GM21529 (cell line): ENCODE results near the gene RALGPS1.

Experiments
- ATAC-seq: cut with Tn5 transposase; IDR thresholded peaks from one replicate; pipeline ENCODE4 v1.9.1; 2021; ENCODE audit not compliant: unreplicated experiment

RALGPS1 gene

DNA sequence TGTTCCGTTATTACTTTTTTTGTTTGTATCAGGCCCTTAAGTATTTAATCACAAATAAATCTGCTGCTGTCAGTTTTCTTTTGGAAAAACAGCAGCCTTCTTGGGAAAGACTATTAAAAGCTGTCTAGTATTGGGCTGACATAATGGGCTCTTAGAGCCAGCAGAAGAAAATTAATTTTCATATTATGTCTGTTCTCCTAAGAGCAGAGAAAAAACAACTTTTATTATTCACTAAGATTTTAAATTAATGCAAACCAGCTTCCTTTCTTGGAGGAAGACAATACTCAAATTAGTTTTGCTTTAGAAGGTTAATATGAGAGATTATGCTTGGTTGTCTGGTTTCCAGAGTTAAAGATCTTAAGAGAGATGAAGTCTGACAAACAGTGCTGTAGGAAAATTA, 319.4 kb downstream of the RALGPS1 start:
- ATAC-seq: no peak

DNA sequence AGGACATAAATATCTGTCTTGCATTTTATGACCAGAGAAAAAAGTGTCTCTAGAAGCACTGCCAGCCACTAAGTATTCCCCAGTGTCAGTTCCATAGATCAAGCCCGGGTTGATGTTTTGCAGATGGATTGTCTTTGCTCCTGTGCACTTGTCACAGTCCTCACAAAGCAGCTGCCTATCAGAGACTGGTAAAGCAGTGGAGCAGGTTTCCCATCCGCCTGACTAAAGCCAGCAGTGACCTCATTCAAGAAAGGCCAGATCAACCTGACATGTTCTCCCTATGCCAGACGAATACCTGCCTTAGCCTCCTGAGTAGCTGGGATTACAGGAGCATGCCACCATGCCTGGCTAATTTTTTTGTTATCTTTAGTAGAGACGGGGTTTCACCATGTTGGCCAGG, 323.2 kb downstream of the RALGPS1 start:
- no peak for ATAC-seq

- ATAC-seq: no peak
Observed at GRCh38 chr9:127241354-127241753, 326.8 kb downstream of the RALGPS1 start.

DNA sequence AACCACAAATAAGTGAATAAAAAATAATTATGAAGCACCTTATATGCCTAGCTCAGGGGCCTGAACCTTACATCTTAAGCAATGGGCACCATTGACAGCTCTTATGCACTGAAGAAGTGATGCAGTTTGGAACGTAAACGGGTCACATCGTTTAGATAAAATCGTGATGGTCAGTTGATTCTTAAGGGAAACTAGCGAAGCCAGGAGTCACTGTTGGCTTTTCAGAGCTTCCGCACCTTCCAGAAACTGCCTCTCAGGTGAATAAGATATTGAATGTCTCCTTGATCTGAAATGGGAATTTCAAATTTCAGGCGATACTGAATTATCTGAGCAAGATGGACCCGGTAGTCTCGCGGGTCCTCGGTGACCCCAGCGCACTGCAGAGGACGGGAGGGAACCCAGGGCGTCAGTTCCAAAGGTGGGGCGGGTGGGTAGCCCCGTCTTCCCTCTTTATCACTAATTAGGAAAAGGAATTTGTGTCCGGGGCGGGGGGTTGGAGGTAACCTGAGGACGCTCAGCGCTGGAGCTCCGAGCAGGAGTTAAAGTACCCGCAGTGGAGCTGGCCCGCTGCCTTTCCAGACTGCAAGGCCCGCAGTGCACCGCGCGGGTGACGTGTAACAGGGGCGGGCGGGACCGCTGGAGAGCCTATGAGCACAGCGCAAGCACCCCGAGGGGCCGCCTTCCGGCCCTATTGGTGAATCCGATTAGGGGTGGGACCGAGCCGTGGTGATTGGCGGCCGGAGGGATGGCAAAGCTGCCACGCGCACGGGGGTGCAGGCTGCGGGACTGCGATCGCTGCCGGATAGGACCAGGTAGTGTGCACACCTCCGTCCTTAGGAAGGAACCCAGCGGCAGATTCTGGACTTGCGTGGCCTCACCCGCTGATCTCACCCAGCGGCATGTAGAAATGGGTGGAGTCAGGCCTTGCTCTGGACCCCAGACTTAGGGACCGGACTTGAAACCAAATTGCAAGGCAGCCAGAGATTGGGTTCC, 330.3 kb downstream of the RALGPS1 start:
- peak; percentile 100 for ATAC-seq

GRCh38 chr9:127245637-127246164, 331.1 kb downstream of the RALGPS1 start:
- ATAC-seq: no peak

DNA sequence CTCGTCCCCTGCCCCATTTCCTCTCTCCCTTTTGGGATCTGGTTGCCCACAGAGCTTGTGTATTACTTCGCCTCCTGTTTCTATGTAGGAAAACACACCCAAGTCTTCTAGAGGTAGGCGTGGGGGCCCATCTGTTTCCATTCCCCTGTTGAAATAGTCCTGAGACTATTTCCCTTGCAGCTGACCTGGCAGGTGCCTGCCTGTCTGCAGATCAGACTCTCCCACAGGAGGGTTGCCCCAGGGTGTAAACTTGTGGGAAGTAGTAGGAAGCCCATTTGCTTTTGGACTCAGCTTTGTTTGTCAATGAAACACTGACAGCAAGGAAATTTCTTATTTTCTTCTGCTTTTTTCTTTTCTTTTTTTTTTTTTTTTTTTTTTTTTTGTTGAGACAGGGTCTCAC, 333.7 kb downstream of the RALGPS1 start:
- no peak for ATAC-seq

DNA sequence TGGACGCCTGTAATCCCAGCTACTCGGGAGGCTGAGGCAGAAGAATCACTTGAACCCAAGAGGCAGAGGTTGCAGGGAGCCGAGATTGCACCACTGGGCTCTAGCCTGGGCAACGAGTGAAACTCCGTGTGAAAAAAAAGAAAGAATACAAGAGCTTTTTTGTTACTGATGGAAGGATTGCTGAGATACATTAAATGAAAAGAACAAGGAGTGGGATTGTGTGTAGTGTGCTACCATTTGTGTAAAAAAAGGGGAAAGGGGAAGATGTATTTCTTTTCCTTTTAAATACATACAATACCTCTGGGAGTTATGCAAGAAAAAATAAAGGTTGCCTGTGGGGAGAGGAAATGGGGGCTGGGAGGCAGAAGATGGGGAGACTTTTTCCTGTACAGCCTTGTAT, 335.3 kb downstream of the RALGPS1 start:
- no peak for ATAC-seq

DNA sequence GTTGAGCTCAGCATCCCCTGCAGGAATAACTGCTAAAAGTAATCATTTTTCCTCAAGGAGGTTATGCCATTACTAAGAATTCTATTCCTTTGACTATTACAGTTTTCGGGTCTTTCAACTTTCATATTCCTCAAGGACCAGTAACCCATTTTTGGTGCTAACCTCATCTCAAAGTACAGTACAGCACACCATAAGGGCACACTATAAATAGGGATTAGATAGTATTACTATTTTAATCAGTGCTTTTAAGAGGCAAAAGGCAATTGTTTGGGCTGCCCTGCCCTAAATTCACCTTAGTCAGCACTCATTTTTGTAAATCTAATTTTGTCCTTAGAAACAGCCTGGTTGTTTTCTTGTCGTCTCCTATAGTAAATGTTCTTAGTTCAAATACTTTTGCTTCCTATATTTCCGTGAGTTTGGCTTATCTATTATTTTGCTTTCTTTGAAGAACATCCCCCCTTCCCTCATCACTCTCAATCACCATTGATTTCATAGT, 336.4 kb downstream of the RALGPS1 start:
- no peak for ATAC-seq

DNA sequence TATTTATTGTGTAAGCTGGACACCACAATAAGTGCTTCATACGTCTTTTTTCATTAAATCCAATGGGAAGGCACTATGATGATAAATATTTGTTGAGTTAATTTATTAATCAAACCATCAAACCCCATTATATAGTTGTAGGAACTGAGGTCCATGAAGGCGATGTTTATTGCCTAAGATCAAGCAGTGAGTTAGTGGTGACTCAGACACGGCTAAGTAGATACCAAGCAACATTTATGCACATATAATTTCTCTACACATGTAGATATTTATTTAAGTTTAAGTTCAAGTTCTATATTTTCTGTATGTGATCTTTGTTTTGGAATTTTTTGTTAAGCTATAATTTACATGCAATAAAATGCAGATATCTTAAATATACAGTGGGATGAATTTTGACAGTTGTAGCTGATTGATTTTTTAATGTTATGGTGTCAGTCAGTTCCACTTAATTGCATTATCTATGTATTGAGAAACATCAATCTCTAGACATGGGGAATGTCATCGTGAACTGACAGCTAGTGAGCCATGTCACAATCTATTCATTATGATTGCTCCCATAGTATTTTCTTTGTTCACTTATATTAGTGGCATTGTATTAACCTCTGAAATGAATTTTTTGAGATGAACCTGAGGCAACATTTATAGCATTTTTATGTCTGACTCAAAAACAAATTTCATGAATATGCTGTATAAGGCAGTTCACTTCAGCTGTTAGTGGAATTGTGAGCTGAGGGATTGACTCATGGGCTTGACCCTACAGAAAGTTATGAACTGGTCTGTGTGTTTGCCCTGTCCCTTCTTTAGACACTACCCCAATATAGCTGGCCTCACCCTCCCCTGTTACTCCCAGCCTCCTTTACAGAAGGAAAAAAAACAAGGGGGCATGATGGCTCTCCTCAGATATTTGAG, 338.1 kb downstream of the RALGPS1 start:
- no peak for ATAC-seq

DNA sequence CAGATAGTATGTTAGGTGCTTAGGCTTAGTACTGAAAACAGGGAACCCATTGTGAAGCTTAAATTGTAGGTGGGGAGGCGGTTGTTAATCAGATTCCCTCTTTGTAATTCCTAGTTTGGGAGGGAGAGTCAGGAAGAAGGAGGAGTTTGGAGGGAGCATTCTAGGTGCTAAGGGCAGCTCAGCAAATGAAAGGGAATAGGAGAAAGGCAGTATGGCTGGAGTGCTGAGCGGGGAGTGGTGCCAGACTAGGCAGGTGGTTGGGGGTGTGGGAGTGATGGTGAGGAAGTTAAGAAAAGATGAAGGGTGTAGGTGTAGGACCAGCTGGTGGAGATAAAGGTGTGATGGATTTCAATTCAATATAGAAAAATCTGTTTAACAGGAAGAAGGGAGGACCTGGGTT, 338.9 kb downstream of the RALGPS1 start:
- ATAC-seq: no peak

DNA sequence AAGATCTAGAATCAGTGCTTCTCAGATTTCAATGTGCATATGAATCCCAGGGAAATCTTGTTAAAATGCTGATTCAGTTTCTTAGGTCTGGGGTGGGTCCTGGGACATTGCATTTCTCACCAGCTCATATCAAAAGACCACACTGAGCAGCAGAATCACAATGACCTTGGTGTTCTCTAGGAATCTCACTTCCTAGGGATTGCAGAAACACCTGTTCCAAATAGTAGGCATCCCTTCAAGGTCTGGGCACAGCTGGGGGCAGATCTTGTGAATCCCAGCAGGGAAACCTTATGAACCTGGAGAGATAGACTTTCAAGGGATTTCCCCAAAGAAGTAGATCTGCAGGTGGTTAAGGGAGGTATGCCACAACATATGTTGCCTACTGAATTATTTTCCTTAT, 341.1 kb downstream of the RALGPS1 start:
- no peak for ATAC-seq

DNA sequence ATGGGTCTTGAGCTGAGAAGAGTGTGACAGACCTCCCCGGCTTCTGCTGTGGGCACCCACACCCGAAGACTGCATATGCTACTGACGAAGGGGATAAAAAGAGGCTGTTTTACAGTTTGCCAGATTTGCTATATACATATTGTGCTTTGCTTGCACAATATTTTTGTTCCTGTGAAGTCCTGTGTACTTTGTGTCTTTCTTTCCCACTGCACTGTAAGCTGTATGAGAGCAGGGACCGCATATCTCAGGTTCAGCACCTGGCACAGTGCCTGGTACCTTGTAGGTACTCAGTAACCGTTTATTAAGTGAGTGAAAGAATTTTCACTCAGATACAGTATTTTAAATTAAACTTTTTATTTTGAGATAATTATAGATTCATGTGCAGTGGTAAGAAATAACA, 341.7 kb downstream of the RALGPS1 start:
- ATAC-seq: no peak

- ATAC-seq: no peak
Observed at GRCh38 chr9:127258606-127259471, 344.3 kb downstream of the RALGPS1 start.

GRCh38 chr9:127262602-127263001, 348.0 kb downstream of the RALGPS1 start:
- ATAC-seq: no peak

DNA sequence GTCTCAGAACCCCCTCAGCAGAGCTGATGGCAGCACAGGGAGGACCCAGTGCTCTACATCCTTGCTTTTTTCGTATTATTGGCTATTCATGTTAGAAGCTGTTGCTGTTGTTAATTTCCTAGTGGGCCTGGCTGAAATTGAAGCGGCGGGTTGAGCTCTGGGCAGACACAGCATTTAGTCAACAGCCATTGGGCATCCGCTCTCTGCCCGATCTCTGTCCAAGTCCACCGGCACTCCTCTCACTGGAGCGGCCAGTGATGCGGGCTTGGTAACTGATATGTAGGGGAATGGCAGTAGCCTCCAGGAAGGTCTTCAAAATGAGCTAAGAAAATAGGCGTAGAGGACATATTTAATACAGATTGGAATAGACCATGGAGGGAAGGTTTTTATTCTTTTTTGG, 348.7 kb downstream of the RALGPS1 start:
- ATAC-seq: no peak

GRCh38 chr9:127263664-127264063, 349.1 kb downstream of the RALGPS1 start:
- no peak for ATAC-seq

- no peak for ATAC-seq
Observed at GRCh38 chr9:127264462-127265219, 350.1 kb downstream of the RALGPS1 start, which contains the start of gene GARNL3. Gene GARNL3 (plus strand): TSS chr9:127264774. CDS start chr9:127264878, 104 bp downstream.

DNA sequence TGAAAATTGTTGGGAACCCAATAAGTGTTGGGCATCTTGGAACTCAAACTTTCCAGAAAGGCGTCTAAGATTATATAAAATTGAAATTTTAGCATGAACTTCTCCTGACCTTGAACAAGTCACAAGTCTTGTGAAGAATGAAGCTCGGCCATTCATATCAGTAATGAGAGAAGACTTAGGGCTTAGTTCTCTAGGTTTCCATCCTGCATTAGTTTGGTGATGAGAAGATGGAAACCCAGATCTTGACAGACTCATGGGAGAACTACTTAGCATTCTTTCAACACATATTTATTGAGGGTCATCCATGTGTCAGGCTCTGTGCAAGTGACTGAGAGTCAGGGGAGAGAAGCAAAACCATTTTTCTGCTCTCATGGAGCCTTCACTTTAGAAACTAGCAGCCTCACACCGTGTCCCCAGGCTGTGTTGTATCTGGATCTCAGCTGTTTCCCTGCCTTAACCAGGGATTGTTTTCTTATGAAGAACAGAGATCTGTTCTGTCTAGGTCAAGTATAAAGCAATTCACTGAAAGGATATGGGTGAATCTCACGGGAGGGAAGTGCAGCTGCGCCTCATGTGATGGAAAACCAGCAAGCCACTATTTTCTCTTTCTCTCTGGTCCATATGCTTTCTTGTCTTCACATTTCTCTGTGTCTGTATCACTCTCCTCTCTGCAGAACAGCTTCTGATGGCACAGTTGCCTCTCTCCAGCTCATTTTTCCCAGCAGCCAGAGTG, 353.4 kb downstream of the RALGPS1 start:
- ATAC-seq: no peak

DNA sequence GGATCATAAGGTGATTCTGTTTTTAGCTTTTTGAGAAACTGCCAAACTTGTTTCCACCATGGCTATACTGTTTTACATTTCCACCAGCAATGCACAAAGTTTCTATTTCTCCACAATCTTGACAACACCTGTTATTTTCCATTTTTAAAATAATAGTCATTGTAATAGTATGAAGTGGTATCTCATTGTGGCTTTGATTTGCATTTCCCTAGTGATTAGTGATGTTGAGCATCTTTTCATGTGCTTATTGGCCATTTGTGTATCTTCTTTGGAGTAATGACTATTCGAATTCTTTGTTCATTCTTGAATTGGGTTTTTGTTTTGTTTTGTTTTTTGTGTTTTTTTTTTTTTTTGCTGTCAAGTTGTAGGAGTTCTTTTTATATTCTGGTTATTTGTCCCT, 354.9 kb downstream of the RALGPS1 start:
- no peak for ATAC-seq
